Esophagus squamous epithelium (tissue), 4 donors: ENCODE results near the gene GAL3ST2.

Experiments used
- CTCF ChIP-seq, 6 experiments: fragments of 450-650 bp in 4 of 6; fragments of 200-600 bp in 2 of 6; sonication (generic) in 2 of 6; IDR thresholded peaks; one replicate each; pipeline ENCODE4 v1.5.1; 2016 to 2019; ENCODE audit warnings: antibody characterized with exemption in 6 of 6, mild to moderate bottlenecking in 4 of 6, moderate library complexity in 4 of 6
- POLR2A ChIP-seq, 4 donors: fragments of 450-650 bp; IDR thresholded peaks; one replicate each; pipeline ENCODE4 v1.6.1; 2017; ENCODE audit warnings: antibody characterized with exemption in 4 of 4, mild to moderate bottlenecking in 4 of 4, moderate library complexity in 3 of 4

DNA sequence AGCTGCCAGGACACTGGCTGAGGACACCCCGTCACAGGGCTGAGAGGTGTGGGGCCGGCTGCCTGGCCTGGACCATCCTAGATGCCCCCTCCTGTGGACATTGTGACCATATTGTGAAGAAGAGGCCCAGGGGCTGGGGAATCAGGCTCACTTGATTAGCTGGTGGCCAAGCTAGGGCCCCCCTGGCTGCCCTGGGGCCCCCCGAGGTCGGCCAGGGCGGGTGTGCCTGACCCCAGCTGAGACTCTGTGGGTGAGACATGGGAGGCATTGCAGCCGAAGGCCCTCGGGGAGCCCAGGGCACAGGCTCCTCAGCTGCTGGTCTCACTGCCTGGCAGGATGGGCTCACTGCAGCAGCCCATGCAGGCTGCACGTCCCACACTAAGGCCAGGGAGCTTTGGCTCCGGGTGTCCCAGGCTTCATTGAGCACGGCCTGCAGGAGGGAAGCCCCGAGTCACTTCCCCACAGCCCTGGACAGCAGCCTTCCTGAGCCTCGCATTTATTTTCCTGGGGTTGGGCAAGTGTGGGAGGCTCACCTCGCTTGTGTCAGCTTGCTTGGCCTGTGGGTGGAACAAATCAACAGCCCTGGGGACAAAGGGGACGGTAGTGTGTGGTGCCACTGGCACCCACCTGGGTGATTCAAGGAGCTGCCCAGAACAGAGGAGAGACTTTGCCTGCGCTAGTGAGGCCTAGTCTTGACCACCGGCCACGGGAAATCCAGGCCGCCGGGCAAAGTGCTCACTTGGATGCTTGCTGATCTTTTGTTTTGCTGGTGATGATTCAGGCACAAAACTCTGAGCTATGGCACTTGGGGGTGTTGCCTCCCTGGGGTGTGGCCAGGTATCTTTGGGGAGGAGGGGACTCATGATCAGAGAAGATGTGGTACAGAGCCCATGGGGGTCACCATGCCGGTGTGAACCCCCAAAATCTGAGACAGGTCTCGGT is 1.3 kb downstream of the GAL3ST2 start:
- TF ChIP-seq POLR2A (IDR thresholded peaks at IDR 0.05) = no peak
- no peak for TF ChIP-seq CTCF (IDR thresholded peaks at IDR 0.05)
